Gastroesophageal sphincter (tissue), 4 donors: ENCODE results near the gene MPZ. TPM values are rescaled to one million over a fixed set of nuclear protein-coding genes. Genes with fewer than 3 reads are reported as not detected.
A peak's percentile ranks its signal among the peaks of the same experiment; 100 is the strongest.
"Not testable (repeated sequence)": the region's sequence is repeated elsewhere in the genome, so short reads cannot be mapped to it uniquely, and the experiment has no call there.

Source experiments
- ATAC-seq: fragments of 150-250 bp; one replicate; pipeline ENCODE4 v1.9.1; 2016; ENCODE audit warnings: mild to moderate bottlenecking, moderate library complexity
- H3K27ac ChIP-seq, 4 donors: fragments of 200-600 bp; sonication (generic) in 3 of 4; 1 replicate in 3 of 4; 2 replicates in 1 of 4; pipeline ENCODE4 v1.5.1; 2016 to 2019
- H3K27me3 ChIP-seq: fragments of 200-600 bp; sonication (generic); one replicate; pipeline ENCODE4 v1.5.1; 2019
- H3K36me3 ChIP-seq, 2 donors: fragments of 200-600 bp; sonication (generic); one replicate each; pipeline ENCODE4 v1.5.1; 2019; ENCODE audit warnings: control low read depth in 1 of 2
- H3K4me1 ChIP-seq, 3 donors: fragments of 200-600 bp; sonication (generic); 1 replicate in 2 of 3; 2 replicates in 1 of 3; pipeline ENCODE4 v1.5.1; 2016 to 2019; ENCODE audit warnings: control low read depth in 2 of 3
- H3K4me3 ChIP-seq, 2 donors: fragments of 200-600 bp; sonication (generic); one replicate each; pipeline ENCODE4 v1.5.1; 2019; ENCODE audit warnings: mild to moderate bottlenecking in 1 of 2, moderate library complexity in 1 of 2
- H3K9me3 ChIP-seq, 3 donors: fragments of 200-600 bp; sonication (generic); one replicate each; pipeline ENCODE4 v1.5.1; 2017 to 2019; ENCODE audit warnings: control low read depth in 2 of 3
- EP300 ChIP-seq: sonication (generic); formaldehyde crosslinking; IDR thresholded peaks from one replicate; pipeline ENCODE4 v1.6.1; 2017; ENCODE audit warnings: antibody characterized with exemption, mild to moderate bottlenecking
- POLR2A ChIP-seq, 2 donors: fragments of 450-650 bp; IDR thresholded peaks; one replicate each; pipeline ENCODE4 v1.6.1; 2017; ENCODE audit warnings: antibody characterized with exemption in 2 of 2, mild to moderate bottlenecking in 2 of 2, moderate library complexity in 1 of 2
- POLR2AphosphoS5 ChIP-seq: sonication (generic); formaldehyde crosslinking; IDR thresholded peaks from one replicate; pipeline ENCODE4 v1.6.1; 2017; ENCODE audit warnings: antibody characterized with exemption
- WGBS, 2 donors: methylation state at CpG; one replicate each; pipeline ENCODE4 v1.1.5; 2018; ENCODE audit warnings: low coverage in 1 of 2; 5-methylcytosine and 5-hydroxymethylcytosine counted together
- total RNA-seq, 4 donors: library from RNA; depleted of rRNA; stranded (reverse); fragments of >200 nt; gene quantifications; one replicate each; pipeline ENCODE4 v1.1.0, GENCODE V29; 2016
- TF ChIP-seq, protein P1 (sequence below), 4 experiments: fragments of 200-600 bp in 2 of 4; fragments of 450-650 bp in 2 of 4; sonication (generic) in 1 of 4; IDR thresholded peaks; one replicate each; pipeline ENCODE4 v1.5.1; 2017 to 2019; ENCODE audit warnings: antibody characterized with exemption in 4 of 4, mild to moderate bottlenecking in 2 of 4, moderate library complexity in 2 of 4

The MPZ gene
- total RNA-seq, 4 donors from 2014 or later, result 5.3 to 18.7 (median 9.4) TPM

DNA sequence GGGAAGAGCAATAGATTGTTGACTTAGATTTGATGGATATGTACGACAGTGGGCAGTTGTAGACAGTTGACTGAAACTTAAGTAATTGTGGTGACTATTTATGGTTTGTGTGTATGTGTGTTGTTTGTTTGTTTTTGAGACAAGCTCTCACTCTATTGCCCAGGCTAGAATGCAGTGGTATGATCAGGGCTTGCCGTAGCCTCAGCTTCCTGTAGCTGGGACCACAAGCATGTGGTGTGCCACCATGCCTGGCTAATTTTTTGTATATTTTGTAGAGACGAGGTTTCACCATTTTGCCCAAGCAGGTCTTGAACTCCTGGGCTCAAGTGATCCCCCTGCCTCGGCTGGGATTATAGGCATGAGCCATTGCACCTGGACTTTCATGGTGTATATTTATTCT is 14.3 kb upstream of the MPZ start:
- H3K27me3 ChIP-seq, result no peaks in the 10 kb centered on the region
- no peak for TF ChIP-seq POLR2AphosphoS5
- TF ChIP-seq EP300, result no peak
- TF ChIP-seq, protein P1, sequence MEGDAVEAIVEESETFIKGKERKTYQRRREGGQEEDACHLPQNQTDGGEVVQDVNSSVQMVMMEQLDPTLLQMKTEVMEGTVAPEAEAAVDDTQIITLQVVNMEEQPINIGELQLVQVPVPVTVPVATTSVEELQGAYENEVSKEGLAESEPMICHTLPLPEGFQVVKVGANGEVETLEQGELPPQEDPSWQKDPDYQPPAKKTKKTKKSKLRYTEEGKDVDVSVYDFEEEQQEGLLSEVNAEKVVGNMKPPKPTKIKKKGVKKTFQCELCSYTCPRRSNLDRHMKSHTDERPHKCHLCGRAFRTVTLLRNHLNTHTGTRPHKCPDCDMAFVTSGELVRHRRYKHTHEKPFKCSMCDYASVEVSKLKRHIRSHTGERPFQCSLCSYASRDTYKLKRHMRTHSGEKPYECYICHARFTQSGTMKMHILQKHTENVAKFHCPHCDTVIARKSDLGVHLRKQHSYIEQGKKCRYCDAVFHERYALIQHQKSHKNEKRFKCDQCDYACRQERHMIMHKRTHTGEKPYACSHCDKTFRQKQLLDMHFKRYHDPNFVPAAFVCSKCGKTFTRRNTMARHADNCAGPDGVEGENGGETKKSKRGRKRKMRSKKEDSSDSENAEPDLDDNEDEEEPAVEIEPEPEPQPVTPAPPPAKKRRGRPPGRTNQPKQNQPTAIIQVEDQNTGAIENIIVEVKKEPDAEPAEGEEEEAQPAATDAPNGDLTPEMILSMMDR (IDR thresholded peaks at IDR 0.05), result no peak
- no peak for TF ChIP-seq POLR2A (IDR thresholded peaks at IDR 0.05)
- H3K36me3 ChIP-seq, result peaks cover 0 to 72% of the 10 kb centered on the region in 2 donors
- no peaks in the 10 kb centered on the region for H3K9me3 ChIP-seq
- no peak overlapping the region for H3K4me3 ChIP-seq
- H3K4me1 ChIP-seq, result no peaks in the 10 kb centered on the region
- H3K27ac ChIP-seq, result no peak overlapping the region
- ATAC-seq, result no peak
- WGBS, 2 donors, result 69 to 100% methylated on average over 1 to 4 of the region's 4 CpGs

DNA sequence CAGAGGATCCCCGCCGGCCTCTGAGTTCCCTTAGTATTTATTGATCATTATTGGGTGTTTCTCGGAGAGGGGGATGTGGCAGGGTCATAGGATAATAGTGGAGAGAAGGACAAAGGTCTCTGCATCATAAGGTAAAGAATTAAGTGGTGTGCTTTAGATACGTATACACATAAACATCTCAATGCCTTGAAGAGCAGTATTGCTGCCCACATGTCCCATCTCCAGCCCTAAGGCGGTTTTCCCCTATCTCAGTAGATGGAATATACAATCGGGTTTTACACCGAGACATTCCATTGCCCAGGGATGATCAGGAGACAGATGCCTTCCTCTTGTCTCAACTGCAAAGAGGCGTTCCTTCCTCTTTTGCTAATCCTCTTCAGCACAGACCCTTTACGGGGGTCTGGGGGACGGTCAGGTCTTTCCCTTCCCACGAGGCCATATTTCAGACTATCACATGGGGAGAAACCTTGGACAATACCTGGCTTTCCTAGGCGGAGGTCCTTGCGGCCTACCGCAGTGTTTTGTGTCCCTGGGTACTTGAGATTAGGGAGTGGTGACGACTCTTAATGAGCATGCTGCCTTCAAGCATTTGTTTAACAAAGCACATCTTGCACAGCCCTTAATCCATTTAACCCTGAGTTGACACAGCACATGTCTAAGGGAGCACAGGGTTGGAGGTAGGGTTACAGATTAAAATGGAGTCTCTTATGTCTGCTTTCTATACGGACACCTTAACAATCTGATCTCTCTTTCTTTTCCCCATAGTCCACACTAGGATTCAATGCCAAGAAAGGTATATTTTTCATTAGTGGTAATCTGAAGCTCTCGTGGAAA is 6.3 kb upstream of the MPZ start:
- H3K4me3 ChIP-seq, H3K9me3 ChIP-seq, H3K27ac ChIP-seq, H3K27me3 ChIP-seq, ATAC-seq: not testable (repeated sequence)
- H3K36me3 ChIP-seq, result peaks cover 0 to 17% of the 10 kb centered on the region in 2 donors
- H3K4me1 ChIP-seq, result peaks cover 0 to 33% (median 0%) of the 10 kb centered on the region in 3 donors
- WGBS, 2 donors, result 64 to 68% methylated on average over 7 to 13 of the region's 17 CpGs

DNA sequence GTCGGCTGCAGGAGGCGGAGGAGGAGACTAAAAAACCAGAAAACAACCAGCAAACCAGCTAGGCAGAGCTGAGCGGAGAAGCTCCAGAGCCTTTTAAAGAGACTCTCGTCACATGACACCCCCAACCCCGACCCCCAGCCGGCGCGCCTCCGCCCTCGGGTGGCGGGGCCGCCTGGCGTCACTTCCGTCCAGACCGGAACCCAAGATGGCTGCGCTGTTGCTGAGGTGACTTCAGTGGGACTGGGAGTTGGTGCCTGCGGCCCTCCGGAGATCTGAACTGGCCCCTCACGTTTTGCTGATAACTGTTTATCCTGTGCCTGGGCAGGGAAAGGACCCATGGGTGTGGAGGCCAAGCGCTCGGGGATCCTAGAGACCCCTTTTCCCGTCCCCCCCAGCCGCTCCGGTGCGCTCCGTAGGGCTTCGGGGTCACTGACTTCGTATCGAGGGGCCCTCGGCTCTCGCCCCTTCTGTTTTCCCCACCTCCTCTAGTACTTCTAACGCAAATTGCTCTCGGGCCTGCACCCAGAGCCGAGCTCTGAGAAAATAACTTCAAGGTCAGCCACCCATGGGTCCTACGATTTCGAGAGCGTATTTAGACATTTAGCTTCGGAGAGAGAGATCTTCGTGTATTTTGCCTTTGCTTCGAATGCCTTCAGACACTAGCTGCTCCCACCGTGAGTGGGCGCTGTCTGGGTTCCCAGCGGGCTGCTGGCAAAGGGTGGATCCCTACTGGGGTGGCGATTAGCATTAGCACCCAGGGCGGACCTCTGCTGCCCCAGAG is 4.6 kb upstream of the MPZ start, which contains the start of gene SDHC:
SDHC (plus strand) TSS at position 181 of the 781 bp plus-strand sequence; CDS start at position 206, 25 bp downstream.
- ATAC-seq, result peak; percentile 99
- peak within 1 kb of the TSS; percentile 69 to 94 for H3K4me3 ChIP-seq
- peak within 1 kb of the TSS; percentile 83 to 96 (median 91) for H3K27ac ChIP-seq
- TF ChIP-seq POLR2AphosphoS5 (peak; percentile 97), EP300 (no peak), POLR2A (IDR thresholded peaks at IDR 0.05) (peak; percentile 80 to 81)
- TF ChIP-seq, protein P1 (IDR thresholded peaks at IDR 0.05), result peak in 1 of 4 experiments; percentile 18
- H3K4me1 ChIP-seq, result peaks cover 0 to 33% (median 0%) of the 10 kb centered on the region in 3 donors
- H3K9me3 ChIP-seq, result no peaks in the 10 kb centered on the region
- no peaks in the 10 kb centered on the region for H3K27me3 ChIP-seq
- 0 to 1% methylated on average over 1 to 20 of the region's 45 CpGs for WGBS, 2 donors
- peaks cover 0 to 9% of the 10 kb centered on the region in 2 donors for H3K36me3 ChIP-seq

DNA sequence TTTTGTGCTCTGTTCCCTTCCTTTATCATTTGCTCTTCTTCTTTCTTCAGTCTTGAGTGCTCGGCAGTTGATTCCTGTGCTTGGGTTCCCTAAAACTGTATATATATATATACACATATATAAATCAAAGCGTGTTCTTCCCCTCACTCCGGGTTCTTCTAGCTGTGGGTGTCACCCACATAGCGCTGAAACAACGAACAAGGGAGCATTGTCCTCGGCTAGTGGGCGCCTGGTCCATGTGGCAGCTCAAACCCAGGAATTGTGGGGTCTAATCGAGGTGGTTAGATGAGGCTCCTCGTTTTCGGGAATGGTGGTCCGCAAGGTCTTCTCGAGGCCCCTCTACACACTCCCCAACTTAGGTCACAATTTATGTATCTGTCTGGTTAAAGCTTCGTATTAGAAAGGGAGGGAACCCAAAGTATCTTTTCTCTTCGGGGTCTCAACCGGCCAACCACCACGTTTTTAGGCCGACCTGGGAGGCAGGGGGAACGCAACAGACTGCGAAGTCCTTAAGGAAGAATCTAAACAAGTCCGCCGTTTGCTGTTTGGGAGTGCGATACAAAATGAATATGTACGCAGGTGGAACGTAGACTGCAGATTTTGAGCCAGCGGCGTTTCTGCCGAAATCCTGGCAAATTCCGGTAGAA is 3.9 kb upstream of the MPZ start:
- 23 to 26% methylated on average over 8 to 24 of the region's 28 CpGs for whole genome bisulfite sequencing, 2 donors
- H3K4me3 ChIP-seq, result peak overlapping the region; percentile 69 to 94
- TF ChIP-seq POLR2A (IDR thresholded peaks at IDR 0.05) (no peak), POLR2AphosphoS5 (no peak), EP300 (no peak)
- TF ChIP-seq, protein P1 (IDR thresholded peaks at IDR 0.05), result no peak
- peaks cover 0 to 2% of the 10 kb centered on the region in 2 donors for H3K36me3 ChIP-seq
- H3K27me3 ChIP-seq, result peaks cover 5% of the 10 kb centered on the region
- H3K9me3 ChIP-seq, result no peaks in the 10 kb centered on the region
- peak overlapping the region; percentile 83 to 96 (median 91) for H3K27ac ChIP-seq
- peaks cover 0 to 33% (median 0%) of the 10 kb centered on the region in 3 donors for H3K4me1 ChIP-seq
- ATAC-seq, result no peak
